IMR-90 (cell line): Measurements from ENCODE around the gene SDK1. TPM values are rescaled to one million over a fixed set of nuclear protein-coding genes. Genes with fewer than 3 reads are reported as not detected.

ENCODE experiments used
- ATAC-seq: fragments of 200-7000 bp; cut with Tn5 transposase; 2 replicates; pipeline ENCODE4 v1.9.1; 2020; ENCODE audit warnings: low read depth, mild to moderate bottlenecking, moderate library complexity
- BruUV-seq: library from RNA; stranded (reverse); fragments of 400-500 nt; replicated peaks from 2 replicates; lab custom pipeline; 2021; lab: Mats Ljungman, UMichigan
- CTCF ChIA-PET: fragments of 300-600 bp; formaldehyde crosslinking; extraction: SDS; loops from one replicate; lab custom pipeline; 2021; ENCODE audit warnings: antibody characterized with exemption; lab: Yijun Ruan, JAX
- POLR2A ChIA-PET: fragments of 300-600 bp; sonication (Branson Sonifier 250); formaldehyde crosslinking; loops from one replicate; lab custom pipeline; 2022; ENCODE audit warnings: antibody characterized with exemption; ENCODE audit not compliant: unreplicated experiment; lab: Charles Lee
- DNase-seq: peaks from one replicate; pipeline ENCODE4 v3.0.0; 2013
- H2AFZ ChIP-seq: replicated peaks from 2 replicates; pipeline ENCODE3; 2013; ENCODE audit warnings: low read length, mild to moderate bottlenecking; ENCODE audit not compliant: poor library complexity
- H2AK5ac ChIP-seq: 2 replicates; pipeline ENCODE4 v1.6.1; 2013; ENCODE audit warnings: low read depth, low read length, inconsistent platforms
- H2AK9ac ChIP-seq: replicated peaks from 2 replicates; pipeline ENCODE3; 2013; ENCODE audit warnings: mild to moderate bottlenecking, low read depth, low read length, moderate library complexity; ENCODE audit not compliant: poor library complexity
- H2BK120ac ChIP-seq: 2 replicates; pipeline ENCODE4 v1.6.1; 2013; ENCODE audit warnings: low read depth, low read length, inconsistent platforms
- H2BK15ac ChIP-seq: 3 replicates; pipeline ENCODE4 v1.6.1; 2013; ENCODE audit warnings: low read depth, low read length, inconsistent platforms
- H2BK20ac ChIP-seq: 2 replicates; pipeline ENCODE4 v1.6.1; 2013; ENCODE audit warnings: low read depth, mild to moderate bottlenecking, inconsistent platforms, low read length, moderate library complexity
- H2BK5ac ChIP-seq: 2 replicates; pipeline ENCODE4 v1.6.1; 2013; ENCODE audit warnings: mild to moderate bottlenecking, low read depth, low read length, inconsistent platforms; ENCODE audit not compliant: poor library complexity, severe bottlenecking
- H3K14ac ChIP-seq: replicated peaks from 2 replicates; pipeline ENCODE4 v1.6.1; 2013; ENCODE audit warnings: low read depth, low read length, inconsistent platforms
- H3K18ac ChIP-seq: 2 replicates; pipeline ENCODE4 v1.6.1; 2013; ENCODE audit warnings: low read depth, low read length, control low read depth
- H3K23ac ChIP-seq: 2 replicates; pipeline ENCODE4 v1.6.1; 2013; ENCODE audit warnings: low read depth, low read length, inconsistent platforms
- H3K27ac ChIP-seq: 2 replicates; pipeline ENCODE4 v1.5.1; 2013; ENCODE audit warnings: mild to moderate bottlenecking, control low read depth, low read length; ENCODE audit not compliant: insufficient read depth
- H3K27me3 ChIP-seq: 2 replicates; pipeline ENCODE4 v1.6.1; 2013; ENCODE audit warnings: low read length; ENCODE audit not compliant: control insufficient read depth, insufficient read depth
- H3K36me3 ChIP-seq: 2 replicates; pipeline ENCODE4 v1.6.1; 2013; ENCODE audit warnings: low read length, mixed read lengths; ENCODE audit not compliant: control insufficient read depth, insufficient read depth
- H3K4ac ChIP-seq: 2 replicates; pipeline ENCODE4 v1.6.1; 2013; ENCODE audit warnings: low read depth, low read length, inconsistent platforms
- H3K4me1 ChIP-seq: 2 replicates; pipeline ENCODE4 v1.6.1; 2013; ENCODE audit warnings: low read length, mixed read lengths; ENCODE audit not compliant: control insufficient read depth, insufficient read depth
- H3K4me2 ChIP-seq: 2 replicates; pipeline ENCODE4 v1.6.1; 2013; ENCODE audit warnings: low read depth, mild to moderate bottlenecking, control low read depth, low read length, moderate library complexity
- H3K4me3 ChIP-seq: 2 replicates; pipeline ENCODE4 v1.5.1; 2013; ENCODE audit warnings: low read depth, mild to moderate bottlenecking, control low read depth, low read length, moderate library complexity; ENCODE audit not compliant: insufficient read depth
- H3K56ac ChIP-seq: 2 replicates; pipeline ENCODE4 v1.6.1; 2013; ENCODE audit warnings: low read length, inconsistent platforms; ENCODE audit not compliant: insufficient read depth; ENCODE audit errors: extremely low read depth
- H3K79me1 ChIP-seq, 2 experiments: 2 replicates each; pipeline ENCODE4 v1.6.1; 2013; ENCODE audit warnings: low read length in 2 of 2, inconsistent platforms in 1 of 2, low read depth in 1 of 2
- H3K9ac ChIP-seq: 2 replicates; pipeline ENCODE4 v1.6.1; 2013; ENCODE audit warnings: low read depth, low read length, control low read depth
- H3K9me1 ChIP-seq: 2 replicates; pipeline ENCODE4 v1.6.1; 2013; ENCODE audit warnings: low read length, inconsistent platforms; ENCODE audit not compliant: insufficient read depth
- H3K9me3 ChIP-seq: 2 replicates; pipeline ENCODE4 v1.6.1; 2013; ENCODE audit warnings: low read length; ENCODE audit not compliant: control insufficient read depth, insufficient read depth
- H4K20me1 ChIP-seq: 2 replicates; pipeline ENCODE4 v1.6.1; 2013; ENCODE audit warnings: low read length, inconsistent platforms; ENCODE audit not compliant: insufficient read depth
- H4K5ac ChIP-seq: 2 replicates; pipeline ENCODE4 v1.6.1; 2013; ENCODE audit warnings: mild to moderate bottlenecking, low read depth, low read length, control low read depth
- H4K8ac ChIP-seq, 2 experiments: 2 replicates each; pipeline ENCODE4 v1.6.1; 2013; ENCODE audit warnings: low read depth in 2 of 2, low read length in 2 of 2, control low read depth in 1 of 2, inconsistent platforms in 1 of 2
- H4K91ac ChIP-seq: 2 replicates; pipeline ENCODE4 v1.6.1; 2013; ENCODE audit warnings: low read depth, low read length, inconsistent platforms; ENCODE audit not compliant: insufficient read depth
- BHLHE40 ChIP-seq: fragments of 150-350 bp; IDR thresholded peaks from 2 replicates; pipeline ENCODE4 v1.6.1; 2016; ENCODE audit warnings: mild to moderate bottlenecking, low read depth, low read length
- CEBPB ChIP-seq: IDR thresholded peaks from 2 replicates; pipeline ENCODE4 v1.6.1; 2012; ENCODE audit warnings: low read depth, low read length, improper control_type of control experiment
- CHD1 ChIP-seq: IDR thresholded peaks from 2 replicates; pipeline ENCODE4 v1.6.1; 2012; ENCODE audit warnings: low read depth, low read length, improper control_type of control experiment
- FOS ChIP-seq: fragments of 150-350 bp; IDR thresholded peaks from 2 replicates; pipeline ENCODE4 v1.6.1; 2016; ENCODE audit warnings: low read depth, low read length
- MAFK ChIP-seq: IDR thresholded peaks from 2 replicates; pipeline ENCODE4 v1.6.1; 2012; ENCODE audit warnings: low read depth, low read length, improper control_type of control experiment
- MAZ ChIP-seq: IDR thresholded peaks from 2 replicates; pipeline ENCODE4 v1.6.1; 2012; ENCODE audit warnings: low read depth, mild to moderate bottlenecking, low read length, improper control_type of control experiment, moderate library complexity, borderline replicate concordance
- MXI1 ChIP-seq: IDR thresholded peaks from 2 replicates; pipeline ENCODE4 v1.6.1; 2012; ENCODE audit warnings: low read depth, mild to moderate bottlenecking, low read length, moderate library complexity, borderline replicate concordance
- NFE2L2 ChIP-seq: fragments of 150-350 bp; IDR thresholded peaks from 2 replicates; pipeline ENCODE4 v1.6.1; 2016; ENCODE audit warnings: low read depth, mild to moderate bottlenecking, low read length
- POLR2A ChIP-seq: IDR thresholded peaks from 2 replicates; pipeline ENCODE4 v1.6.1; 2012; ENCODE audit warnings: mild to moderate bottlenecking, low read depth, low read length
- RAD21 ChIP-seq: IDR thresholded peaks from 2 replicates; pipeline ENCODE4 v1.6.1; 2012; ENCODE audit warnings: low read length, improper control_type of control experiment
- RCOR1 ChIP-seq: IDR thresholded peaks from 2 replicates; pipeline ENCODE4 v1.6.1; 2012; ENCODE audit warnings: mild to moderate bottlenecking, low read length, improper control_type of control experiment; ENCODE audit not compliant: insufficient replicate concordance
- RFX5 ChIP-seq: IDR thresholded peaks from 2 replicates; pipeline ENCODE4 v1.8.0; 2012; ENCODE audit warnings: low read depth, mild to moderate bottlenecking, low read length, moderate library complexity
- SMC3 ChIP-seq: fragments of 150-350 bp; IDR thresholded peaks from 2 replicates; pipeline ENCODE4 v1.6.1; 2016; ENCODE audit warnings: low read depth, mild to moderate bottlenecking, antibody characterized with exemption, low read length, moderate library complexity
- WGBS, 2 experiments: methylation state at CpG; one replicate each; pipeline versions ENCODE4 v1.1.5 to v1.1.7; 2013; ENCODE audit warnings: missing lambda C conversion rate in 2 of 2; ENCODE audit not compliant: insufficient read length in 1 of 2; ENCODE audit errors: extremely low coverage in 2 of 2; 5-methylcytosine and 5-hydroxymethylcytosine counted together
- dilution Hi-C: fragments of 300-500 bp; cut with HindIII; formaldehyde crosslinking; loops from one replicate; pipeline ENCODE4 v1.14.3; 2018; ENCODE audit warnings: low sequenced_read_pairs; ENCODE audit not compliant: unreplicated experiment
- in situ Hi-C: fragments of 300-500 bp; cut with MboI; formaldehyde crosslinking; loops from 3 replicates; pipeline ENCODE4 v1.14.3; 2019; ENCODE audit warnings: low sequenced_read_pairs, inconsistent platforms, mixed read lengths
- intact Hi-C: fragments of 100-400 bp; cut with micrococcal nuclease; formaldehyde crosslinking; loops from 2 replicates; pipeline ENCODE4 v1.10.0; 2022
- polyA plus RNA-seq, 3 experiments: library from polyadenylated mRNA; depleted of rRNA; stranded (reverse); fragments of >200 nt; gene quantifications; 2 replicates each; pipeline ENCODE4 v1.2.3, GENCODE V29; 2012; ENCODE audit warnings: low replicate concordance in 1 of 3
- total RNA-seq: library from RNA; depleted of rRNA; stranded (reverse); fragments of >200 nt; gene quantifications from 2 replicates; pipeline ENCODE4 v1.2.3, GENCODE V29; 2012
- TF ChIP-seq, protein P1 (sequence below): fragments of 150-350 bp; IDR thresholded peaks from 2 replicates; pipeline ENCODE4 v1.6.1; 2016; ENCODE audit warnings: low read depth, mild to moderate bottlenecking, low read length, moderate library complexity, borderline replicate concordance
- TF ChIP-seq, protein P2 (sequence below): fragments of 150-350 bp; IDR thresholded peaks from 2 replicates; pipeline ENCODE4 v1.6.1; 2017; ENCODE audit warnings: mild to moderate bottlenecking, antibody characterized with exemption, low read length, low read depth
- TF ChIP-seq, protein P3 (sequence below): conservative IDR thresholded peaks from 2 replicates; pipeline ENCODE4 v1.5.1; 2012; ENCODE audit warnings: mild to moderate bottlenecking, low read depth, low read length, improper control_type of control experiment

The SDK1 gene
- total and polyA plus RNA-seq, 2 of the 4 experiments (the other 2 are of a cell fraction) = 1.5 to 1.6 TPM

DNA sequence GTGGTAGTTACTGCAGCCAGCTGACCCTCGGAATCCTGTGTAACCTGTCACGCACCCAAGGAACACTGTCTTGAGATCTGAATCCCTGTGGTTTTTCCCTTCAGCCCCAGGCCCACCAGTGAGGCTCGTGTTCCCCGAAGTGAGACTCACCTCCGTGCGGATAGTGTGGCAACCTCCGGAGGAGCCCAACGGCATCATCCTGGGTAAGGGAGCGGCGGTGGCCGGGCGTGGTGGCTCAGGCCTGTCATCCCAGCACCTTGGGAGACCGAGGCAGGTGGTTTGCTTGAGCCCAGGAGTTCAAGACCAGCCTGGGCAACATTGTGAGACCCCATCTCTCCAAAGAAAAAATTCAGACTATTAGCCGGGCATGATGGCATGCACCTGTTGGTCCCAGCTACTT is 831.2 kb downstream of the SDK1 start:
- H3K27me3 ChIP-seq = no peaks in the 10 kb centered on the region
- H3K79me1 ChIP-seq = no peaks in the 10 kb centered on the region
- no TSS peak for BruUV-seq
- H3K27ac ChIP-seq = no peak overlapping the region
- TF ChIP-seq MAZ (no peak), RFX5 (no peak), MXI1 (no peak), BHLHE40 (no peak), RAD21 (no peak), MAFK (no peak), FOS (no peak), CHD1 (no peak), POLR2A (no peak), CEBPB (no peak), NFE2L2 (no peak), RCOR1 (no peak), SMC3 (no peak)
- TF ChIP-seq, protein P1, sequence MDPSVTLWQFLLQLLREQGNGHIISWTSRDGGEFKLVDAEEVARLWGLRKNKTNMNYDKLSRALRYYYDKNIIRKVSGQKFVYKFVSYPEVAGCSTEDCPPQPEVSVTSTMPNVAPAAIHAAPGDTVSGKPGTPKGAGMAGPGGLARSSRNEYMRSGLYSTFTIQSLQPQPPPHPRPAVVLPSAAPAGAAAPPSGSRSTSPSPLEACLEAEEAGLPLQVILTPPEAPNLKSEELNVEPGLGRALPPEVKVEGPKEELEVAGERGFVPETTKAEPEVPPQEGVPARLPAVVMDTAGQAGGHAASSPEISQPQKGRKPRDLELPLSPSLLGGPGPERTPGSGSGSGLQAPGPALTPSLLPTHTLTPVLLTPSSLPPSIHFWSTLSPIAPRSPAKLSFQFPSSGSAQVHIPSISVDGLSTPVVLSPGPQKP = no peak
- TF ChIP-seq, protein P2, sequence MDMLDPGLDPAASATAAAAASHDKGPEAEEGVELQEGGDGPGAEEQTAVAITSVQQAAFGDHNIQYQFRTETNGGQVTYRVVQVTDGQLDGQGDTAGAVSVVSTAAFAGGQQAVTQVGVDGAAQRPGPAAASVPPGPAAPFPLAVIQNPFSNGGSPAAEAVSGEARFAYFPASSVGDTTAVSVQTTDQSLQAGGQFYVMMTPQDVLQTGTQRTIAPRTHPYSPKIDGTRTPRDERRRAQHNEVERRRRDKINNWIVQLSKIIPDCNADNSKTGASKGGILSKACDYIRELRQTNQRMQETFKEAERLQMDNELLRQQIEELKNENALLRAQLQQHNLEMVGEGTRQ = no peak
- TF ChIP-seq, protein P3, sequence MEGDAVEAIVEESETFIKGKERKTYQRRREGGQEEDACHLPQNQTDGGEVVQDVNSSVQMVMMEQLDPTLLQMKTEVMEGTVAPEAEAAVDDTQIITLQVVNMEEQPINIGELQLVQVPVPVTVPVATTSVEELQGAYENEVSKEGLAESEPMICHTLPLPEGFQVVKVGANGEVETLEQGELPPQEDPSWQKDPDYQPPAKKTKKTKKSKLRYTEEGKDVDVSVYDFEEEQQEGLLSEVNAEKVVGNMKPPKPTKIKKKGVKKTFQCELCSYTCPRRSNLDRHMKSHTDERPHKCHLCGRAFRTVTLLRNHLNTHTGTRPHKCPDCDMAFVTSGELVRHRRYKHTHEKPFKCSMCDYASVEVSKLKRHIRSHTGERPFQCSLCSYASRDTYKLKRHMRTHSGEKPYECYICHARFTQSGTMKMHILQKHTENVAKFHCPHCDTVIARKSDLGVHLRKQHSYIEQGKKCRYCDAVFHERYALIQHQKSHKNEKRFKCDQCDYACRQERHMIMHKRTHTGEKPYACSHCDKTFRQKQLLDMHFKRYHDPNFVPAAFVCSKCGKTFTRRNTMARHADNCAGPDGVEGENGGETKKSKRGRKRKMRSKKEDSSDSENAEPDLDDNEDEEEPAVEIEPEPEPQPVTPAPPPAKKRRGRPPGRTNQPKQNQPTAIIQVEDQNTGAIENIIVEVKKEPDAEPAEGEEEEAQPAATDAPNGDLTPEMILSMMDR = no peak
- 68% methylated on average over 6 of the region's 14 CpGs; no CpG with 5 or more reads in 1 of the 2 experiments for WGBS, 2 experiments
- H3K9ac ChIP-seq = no peak overlapping the region
- DNase-seq (no peak), ATAC-seq (no peak)
- H4K8ac ChIP-seq = no peak overlapping the region
- intact Hi-C loops (no loop called here), dilution Hi-C loops (no loop called here), in situ Hi-C loops (no loop called here)
- no peak overlapping the region for H2BK120ac ChIP-seq
- H3K18ac ChIP-seq = no peak overlapping the region
- ChIA-PET POLR2A (no interaction called here), CTCF (no interaction called here)
- peaks cover 9% of the 10 kb centered on the region; the same call in 1 of the 2 replicates for H3K9me3 ChIP-seq
- H3K4me1 ChIP-seq = no peaks in the 10 kb centered on the region
- no peak overlapping the region for H3K23ac ChIP-seq
- no peak overlapping the region for H2AK5ac ChIP-seq
- H3K9me1 ChIP-seq = no peaks in the 10 kb centered on the region
- H2AFZ ChIP-seq = no peak overlapping the region
- H2BK15ac ChIP-seq = no peak overlapping the region
- H3K36me3 ChIP-seq = no peaks in the 10 kb centered on the region
- no peak overlapping the region for H2BK20ac ChIP-seq
- H4K5ac ChIP-seq = no peak overlapping the region
- H3K4me2 ChIP-seq = no peak overlapping the region
- no peak overlapping the region for H4K91ac ChIP-seq
- H2AK9ac ChIP-seq = no peak overlapping the region
- no peak overlapping the region for H3K14ac ChIP-seq
- no peak overlapping the region for H2BK5ac ChIP-seq
- H3K4ac ChIP-seq = no peak overlapping the region
- no peak overlapping the region for H3K4me3 ChIP-seq
- H3K56ac ChIP-seq = no peak overlapping the region
- H4K20me1 ChIP-seq = no peaks in the 10 kb centered on the region
